ENCODE measurements around the gene OVOL3. TPM values are rescaled to one million over a fixed set of nuclear protein-coding genes. Genes with fewer than 3 reads are reported as not detected.

Gene OVOL3
- total RNA-seq, 4 donors from 2014 or later: not detected

- 76 to 84% methylated on average over 7 to 9 of the region's 12 CpGs for WGBS, 2 donors
- DNase-seq: no peak
- intact Hi-C loops (cut with DNase I): no loop called here
- H3K9me3 ChIP-seq: no peaks in the 10 kb centered on the region
- TF ChIP-seq CTCF (IDR thresholded peaks at IDR 0.05) (no peak), POLR2A (IDR thresholded peaks at IDR 0.05) (no peak)
- no peak overlapping the region for H3K4me3 ChIP-seq
- H3K27ac ChIP-seq: peak overlapping the region in 1 of 4 donors; percentile 52
- H3K27me3 ChIP-seq: no peaks in the 10 kb centered on the region
- peaks cover 0 to 42% (median 5%) of the 10 kb centered on the region in 3 donors for H3K4me1 ChIP-seq
- H3K36me3 ChIP-seq: peaks cover 0 to 14% (median 0%) of the 10 kb centered on the region in 3 donors
Observed at GRCh38 chr19:36103842-36104552, 6.9 kb upstream of the OVOL3 start.

- TF ChIP-seq POLR2A (IDR thresholded peaks at IDR 0.05): no peak
- DNase-seq: no peak
- intact Hi-C loops (cut with DNase I): no loop called here
Observed at GRCh38 chr19:36106441-36106840, 4.5 kb upstream of the OVOL3 start.

GRCh38 chr19:36106991-36107390 lies 4.0 kb upstream of the OVOL3 start:
- WGBS, 2 donors: 82% methylated on average over 4 of the region's 5 CpGs; no CpG with 5 or more reads in 1 of the 2 donors
- DNase-seq: no peak
- Histone ChIP-seq H3K9me3 (no peaks in the 10 kb centered on the region), H3K4me1 (peaks cover 0 to 19% (median 0%) of the 10 kb centered on the region in 3 donors), H3K4me3 (no peak overlapping the region), H3K27ac (no peak overlapping the region), H3K36me3 (peaks cover 0 to 35% (median 0%) of the 10 kb centered on the region in 3 donors), H3K27me3 (no peaks in the 10 kb centered on the region)
- intact Hi-C loops (cut with DNase I): no loop called here
- TF ChIP-seq POLR2A (IDR thresholded peaks at IDR 0.05): no peak
- no peak for TF ChIP-seq CTCF (IDR thresholded peaks at IDR 0.05)

More at GRCh38 chr19:36106441-36106840, 4.5 kb upstream of the OVOL3 start:
- Histone ChIP-seq H3K36me3 (peaks cover 0 to 30% (median 0%) of the 10 kb centered on the region in 3 donors), H3K4me1 (peaks cover 0 to 24% (median 2%) of the 10 kb centered on the region in 3 donors), H3K27ac (no peak overlapping the region), H3K4me3 (no peak overlapping the region), H3K9me3 (no peaks in the 10 kb centered on the region), H3K27me3 (no peaks in the 10 kb centered on the region)
- 89 to 91% methylated on average over 6 of the region's 6 CpGs for WGBS, 2 donors

GRCh38 chr19:36108684-36109083 lies 2.3 kb upstream of the OVOL3 start:
- intact Hi-C loops (cut with DNase I): no loop called here
- no peak for TF ChIP-seq CTCF (IDR thresholded peaks at IDR 0.05)
- TF ChIP-seq POLR2A (IDR thresholded peaks at IDR 0.05): no peak
- Histone ChIP-seq H3K27ac (no peak overlapping the region), H3K9me3 (no peaks in the 10 kb centered on the region), H3K4me3 (no peak overlapping the region), H3K27me3 (no peaks in the 10 kb centered on the region), H3K36me3 (peaks cover 0 to 52% (median 3%) of the 10 kb centered on the region in 3 donors), H3K4me1 (peaks cover 4 to 17% (median 5%) of the 10 kb centered on the region in 3 donors)
- WGBS, 2 donors: 94 to 100% methylated on average over 1 to 3 of the region's 3 CpGs
- DNase-seq: no peak

GRCh38 chr19:36111200-36111539 lies 227 bp downstream of the OVOL3 start:
- TF ChIP-seq POLR2A (IDR thresholded peaks at IDR 0.05): no peak
- no peak for TF ChIP-seq CTCF (IDR thresholded peaks at IDR 0.05)
- intact Hi-C loops (cut with DNase I): loop anchor here (10.0 kb wide), 1 partner anchor 56 kb away; the partner anchor contains the start of genes THAP8 and WDR62
- 82 to 88% methylated on average over 6 to 12 of the region's 13 CpGs for WGBS, 2 donors
- H3K9me3 ChIP-seq: no peaks in the 10 kb centered on the region
- H3K27me3 ChIP-seq: no peaks in the 10 kb centered on the region
- H3K36me3 ChIP-seq: peaks cover 0 to 48% (median 3%) of the 10 kb centered on the region in 3 donors
- H3K4me1 ChIP-seq: peaks cover 13 to 22% (median 18%) of the 10 kb centered on the region in 3 donors
- H3K4me3 ChIP-seq: no peak overlapping the region
- H3K27ac ChIP-seq: no peak overlapping the region
- no peak for DNase-seq

All from esophagus squamous epithelium (tissue), 5 donors.